ENCODE results near the gene SLC22A17. TPM values are rescaled to one million over a fixed set of nuclear protein-coding genes. Genes with fewer than 3 reads are reported as not detected.

SLC22A17 gene
- total and polyA plus RNA-seq, 2 experiments from 2014 or later, result 43.8 to 74.0 TPM

DNA sequence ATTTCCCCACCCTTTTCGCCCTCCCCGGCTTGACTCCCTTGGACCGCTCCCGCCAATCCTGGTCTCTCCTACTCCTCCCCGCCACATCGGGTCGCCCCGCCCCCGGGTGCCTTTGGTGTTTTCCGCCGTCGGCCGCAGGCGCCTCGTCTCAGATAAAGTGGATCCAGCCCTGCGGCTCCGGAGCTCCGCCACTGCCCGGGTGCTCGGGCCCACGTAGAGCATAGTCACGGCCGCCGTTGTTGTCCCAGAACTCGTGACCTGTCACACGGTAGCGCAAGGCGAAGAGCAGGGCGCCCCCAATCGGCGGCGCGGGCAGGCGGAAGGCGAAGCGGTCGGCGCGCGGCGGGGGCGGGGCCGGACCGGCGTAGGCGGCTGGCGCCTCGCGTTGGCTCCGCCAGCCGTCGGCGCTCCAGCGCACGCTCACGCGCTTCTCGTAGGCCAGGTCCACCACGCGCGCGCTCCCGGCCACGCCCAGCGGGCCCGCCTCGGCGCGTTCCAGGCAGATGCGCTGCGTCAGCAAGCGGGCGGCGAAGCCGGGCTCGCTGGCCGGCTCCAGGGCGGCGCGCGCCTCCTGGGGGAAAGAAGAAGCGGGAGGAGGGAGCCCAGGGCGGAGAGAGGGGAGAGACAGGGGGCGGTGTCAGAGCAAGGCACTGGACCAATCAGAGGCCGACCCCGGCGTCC lies 51.3 kb downstream of the SLC22A17 start:
- peaks cover 23% of the 10 kb centered on the region for H3K4me1 ChIP-seq (ENCODE audit: low read depth)
- peak overlapping the region; percentile 98 for H3K27ac ChIP-seq
- peak overlapping the region; percentile 54 for H3K4me3 ChIP-seq
- H3K27me3 ChIP-seq, result no peaks in the 10 kb centered on the region
- H3K9me3 ChIP-seq (ENCODE audit: low read depth), result no peaks in the 10 kb centered on the region
- peaks cover 15% of the 10 kb centered on the region for H3K36me3 ChIP-seq
- TF ChIP-seq, protein P1, sequence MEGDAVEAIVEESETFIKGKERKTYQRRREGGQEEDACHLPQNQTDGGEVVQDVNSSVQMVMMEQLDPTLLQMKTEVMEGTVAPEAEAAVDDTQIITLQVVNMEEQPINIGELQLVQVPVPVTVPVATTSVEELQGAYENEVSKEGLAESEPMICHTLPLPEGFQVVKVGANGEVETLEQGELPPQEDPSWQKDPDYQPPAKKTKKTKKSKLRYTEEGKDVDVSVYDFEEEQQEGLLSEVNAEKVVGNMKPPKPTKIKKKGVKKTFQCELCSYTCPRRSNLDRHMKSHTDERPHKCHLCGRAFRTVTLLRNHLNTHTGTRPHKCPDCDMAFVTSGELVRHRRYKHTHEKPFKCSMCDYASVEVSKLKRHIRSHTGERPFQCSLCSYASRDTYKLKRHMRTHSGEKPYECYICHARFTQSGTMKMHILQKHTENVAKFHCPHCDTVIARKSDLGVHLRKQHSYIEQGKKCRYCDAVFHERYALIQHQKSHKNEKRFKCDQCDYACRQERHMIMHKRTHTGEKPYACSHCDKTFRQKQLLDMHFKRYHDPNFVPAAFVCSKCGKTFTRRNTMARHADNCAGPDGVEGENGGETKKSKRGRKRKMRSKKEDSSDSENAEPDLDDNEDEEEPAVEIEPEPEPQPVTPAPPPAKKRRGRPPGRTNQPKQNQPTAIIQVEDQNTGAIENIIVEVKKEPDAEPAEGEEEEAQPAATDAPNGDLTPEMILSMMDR (IDR thresholded peaks at IDR 0.05; ENCODE audit: low read depth, low read length), result peak; percentile 63
- peak; percentile 99 to 100 for DNase-seq (ENCODE audit: low read depth in 1 of 2, low spot score in 1 of 2)

- peak overlapping the region; percentile 54 for H3K4me3 ChIP-seq
- DNase-seq (ENCODE audit: low read depth in 1 of 2, low spot score in 1 of 2), result peak; percentile 41 to 72
- H3K27ac ChIP-seq, result peak overlapping the region; percentile 98
- H3K36me3 ChIP-seq, result peaks cover 16% of the 10 kb centered on the region
- TF ChIP-seq, protein P1 (IDR thresholded peaks at IDR 0.05; ENCODE audit: low read depth, low read length), result no peak
- H3K4me1 ChIP-seq (ENCODE audit: low read depth), result peaks cover 18% of the 10 kb centered on the region
- no peaks in the 10 kb centered on the region for H3K27me3 ChIP-seq
- no peaks in the 10 kb centered on the region for H3K9me3 ChIP-seq (ENCODE audit: low read depth)
Measured at GRCh38 chr14:23300687-23301223, 51.9 kb downstream of the SLC22A17 start.

DNA sequence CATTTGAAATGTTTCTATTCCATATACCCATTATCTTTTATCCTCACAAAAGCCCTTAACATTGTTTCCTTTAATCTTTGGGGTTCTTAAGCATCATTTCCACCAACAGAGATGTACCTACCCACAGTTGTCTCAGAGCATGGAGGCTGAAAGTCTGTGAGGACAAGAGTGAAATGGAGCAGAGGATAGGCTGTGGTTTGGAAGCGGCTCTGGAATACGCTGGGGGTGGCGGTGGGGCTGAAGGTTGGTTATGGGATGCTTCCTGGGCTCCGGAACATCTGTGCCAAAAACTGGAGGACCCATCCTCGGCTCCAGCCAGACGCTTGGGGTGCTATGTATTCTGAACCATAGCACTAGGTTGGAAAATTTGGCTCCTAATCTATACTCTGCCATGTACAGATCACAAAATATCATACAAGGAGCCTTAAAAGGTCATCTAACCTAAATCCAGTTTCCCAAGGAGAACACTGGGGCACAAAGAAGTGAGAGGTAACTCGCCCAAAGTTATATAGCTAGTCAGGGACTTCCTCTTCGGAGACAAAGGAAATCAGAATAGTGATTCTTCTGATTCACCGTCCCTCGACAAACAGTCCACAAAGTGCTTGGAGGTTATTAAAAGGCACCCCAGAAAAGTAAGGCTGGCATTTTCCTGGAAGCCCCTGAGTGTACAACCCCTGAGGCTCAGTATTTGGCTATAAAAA lies 52.6 kb downstream of the SLC22A17 start:
- peak overlapping the region; percentile 54 for H3K4me3 ChIP-seq
- TF ChIP-seq, protein P1 (IDR thresholded peaks at IDR 0.05; ENCODE audit: low read depth, low read length), result no peak
- no peak for DNase-seq (ENCODE audit: low read depth in 1 of 2, low spot score in 1 of 2)
- peaks cover 16% of the 10 kb centered on the region for H3K36me3 ChIP-seq
- H3K9me3 ChIP-seq (ENCODE audit: low read depth), result no peaks in the 10 kb centered on the region
- peak overlapping the region; percentile 98 for H3K27ac ChIP-seq
- peaks cover 20% of the 10 kb centered on the region for H3K4me1 ChIP-seq (ENCODE audit: low read depth)
- no peaks in the 10 kb centered on the region for H3K27me3 ChIP-seq

- no peaks in the 10 kb centered on the region for H3K27me3 ChIP-seq
- no peak overlapping the region for H3K4me3 ChIP-seq
- peak overlapping the region; percentile 98 for H3K27ac ChIP-seq
- H3K9me3 ChIP-seq (ENCODE audit: low read depth), result no peaks in the 10 kb centered on the region
- H3K4me1 ChIP-seq (ENCODE audit: low read depth), result peaks cover 23% of the 10 kb centered on the region
- TF ChIP-seq, protein P1 (IDR thresholded peaks at IDR 0.05; ENCODE audit: low read depth, low read length), result peak; percentile 29
- peak; percentile 58 to 67 for DNase-seq (ENCODE audit: low read depth in 1 of 2, low spot score in 1 of 2)
- peaks cover 16% of the 10 kb centered on the region for H3K36me3 ChIP-seq
Measured at GRCh38 chr14:23299211-23299957, 53.3 kb downstream of the SLC22A17 start.

- H3K27me3 ChIP-seq, result no peaks in the 10 kb centered on the region
- H3K4me3 ChIP-seq, result no peak overlapping the region
- TF ChIP-seq, protein P1 (IDR thresholded peaks at IDR 0.05; ENCODE audit: low read depth, low read length), result no peak
- no peak for DNase-seq (ENCODE audit: low read depth in 1 of 2, low spot score in 1 of 2)
- H3K9me3 ChIP-seq (ENCODE audit: low read depth), result no peaks in the 10 kb centered on the region
- peaks cover 23% of the 10 kb centered on the region for H3K4me1 ChIP-seq (ENCODE audit: low read depth)
- H3K36me3 ChIP-seq, result peaks cover 16% of the 10 kb centered on the region
- H3K27ac ChIP-seq, result no peak overlapping the region
Measured at GRCh38 chr14:23297611-23298277, 54.9 kb downstream of the SLC22A17 start.

All from cardiac muscle cell (in vitro differentiated cells and primary cell).